ENCODE data around the gene IGF2.

IGF2 gene

GRCh38 chr11:2093575-2094353 is 45.4 kb downstream of the IGF2 start:
- DNase-seq (ENCODE audit: low spot score), result no peak
- no peak for FAIRE-seq

DNA sequence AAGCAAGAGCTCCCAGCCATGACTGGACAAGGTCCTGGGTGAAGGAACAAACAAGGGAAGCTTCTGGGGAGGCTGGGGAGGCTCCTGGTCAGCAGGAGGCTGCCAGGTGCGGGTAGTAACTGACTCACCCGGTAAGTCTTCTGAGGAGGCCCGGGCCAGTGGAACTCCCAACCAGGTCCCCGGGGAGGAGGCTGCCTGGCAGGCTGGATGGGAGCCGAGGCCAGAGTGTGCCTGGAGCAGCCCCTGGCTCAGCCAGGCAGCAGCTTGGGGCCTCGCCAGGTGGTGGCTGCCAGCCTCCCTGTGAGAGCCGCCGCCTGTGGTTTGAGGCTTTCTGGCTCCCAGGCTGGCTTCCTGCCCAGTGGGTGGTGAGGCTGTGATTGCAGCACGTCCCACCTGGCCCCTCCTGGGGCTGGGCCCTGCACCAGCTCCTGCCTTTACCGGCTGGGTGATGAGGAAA is 46.2 kb downstream of the IGF2 start:
- DNase-seq (ENCODE audit: low spot score) (peak; percentile 92), FAIRE-seq (no peak)

DNA sequence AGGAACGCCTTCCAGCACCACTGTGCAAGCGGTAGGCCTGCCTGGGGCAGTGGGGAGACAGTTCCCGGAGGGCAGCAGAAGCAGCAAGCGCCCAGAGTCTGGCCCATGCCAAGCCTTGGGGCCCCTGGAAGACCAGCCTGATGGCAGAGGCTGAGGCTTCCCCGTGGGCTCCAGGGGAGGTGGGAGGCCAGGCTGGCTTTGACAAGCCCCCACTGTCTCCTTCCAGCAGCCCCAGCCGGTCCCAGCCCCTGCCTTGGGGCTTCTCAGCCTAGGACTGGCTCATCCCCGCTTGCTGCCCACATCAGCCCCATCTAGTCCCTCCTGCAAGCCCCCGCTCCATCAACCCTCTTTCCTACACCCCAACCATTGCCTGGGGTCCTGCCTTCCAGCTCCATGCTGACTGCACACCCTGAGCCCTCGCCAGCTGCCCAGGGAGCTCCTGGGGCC is 46.7 kb downstream of the IGF2 start:
- FAIRE-seq (no peak), DNase-seq (ENCODE audit: low spot score) (no peak)

DNA sequence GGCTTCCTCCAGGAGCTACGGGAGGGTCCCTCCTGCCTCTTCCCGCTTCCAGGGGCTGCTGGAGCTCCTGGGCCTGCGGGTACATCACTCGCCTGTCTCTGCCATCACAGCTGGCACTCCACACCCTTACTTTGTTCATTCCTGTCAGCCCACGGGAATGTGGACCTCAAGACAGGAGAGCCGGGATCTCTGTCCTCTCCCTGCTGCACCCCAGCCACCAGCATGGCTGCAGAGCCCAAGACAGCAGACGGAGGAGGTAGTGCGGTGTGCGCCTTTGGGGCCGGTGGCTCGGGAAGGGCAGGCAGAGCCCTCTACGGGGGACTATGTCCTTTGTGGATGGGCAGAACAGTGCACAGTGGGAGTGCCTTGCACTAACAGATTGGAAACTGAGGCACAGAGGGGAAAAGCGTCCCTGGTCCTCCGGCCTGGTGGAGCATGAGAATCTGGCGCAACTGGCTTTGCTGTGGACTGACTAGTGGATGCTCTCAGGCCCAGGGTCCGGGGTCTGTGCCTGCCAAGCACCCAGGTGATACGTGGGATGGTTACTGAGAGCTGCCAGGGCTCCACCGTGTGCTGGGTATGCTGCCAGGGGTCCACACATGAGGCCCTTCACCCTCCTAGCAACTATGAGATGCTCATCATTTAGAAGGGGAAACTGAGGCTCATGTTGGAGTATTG is 47.3 kb downstream of the IGF2 start:
- DNase-seq (ENCODE audit: low spot score), result no peak
- FAIRE-seq, result no peak

GRCh38 chr11:2091112-2091746 is 48.0 kb downstream of the IGF2 start:
- FAIRE-seq (no peak), DNase-seq (ENCODE audit: low spot score) (no peak)

GRCh38 chr11:2090172-2091111 is 48.7 kb downstream of the IGF2 start:
- DNase-seq (ENCODE audit: low spot score) (no peak), FAIRE-seq (no peak)

DNA sequence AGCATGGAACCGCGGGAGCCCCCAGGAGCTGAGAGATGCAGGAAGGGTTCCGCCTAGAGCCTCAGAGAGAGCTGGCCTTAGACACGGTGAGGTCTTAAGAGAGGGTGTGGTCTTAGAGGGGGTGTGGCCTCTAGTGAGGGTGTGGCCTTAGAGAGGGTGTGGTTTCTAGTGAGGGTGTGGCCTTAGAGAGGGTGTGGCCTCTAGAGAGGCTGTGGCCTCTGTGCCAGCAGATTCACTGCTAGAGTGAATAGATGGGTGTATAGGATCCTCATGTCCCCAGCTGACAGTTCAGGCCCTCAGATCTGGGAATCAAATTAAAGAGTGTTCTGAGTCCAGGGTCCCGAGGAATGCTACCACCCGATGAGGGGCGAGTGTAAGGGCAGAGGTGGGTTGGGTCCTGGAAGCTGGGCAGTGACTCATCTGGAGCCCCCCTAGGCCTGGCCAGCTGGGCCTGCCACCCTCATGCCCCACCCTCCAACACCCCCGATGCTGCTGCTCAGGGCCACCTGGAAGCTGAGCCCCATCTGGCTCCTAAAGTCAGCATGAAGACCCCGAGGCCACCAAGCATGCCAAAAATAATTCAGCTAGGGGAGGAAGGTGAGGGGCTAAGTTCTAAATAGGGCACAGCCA is 49.5 kb downstream of the IGF2 start:
- FAIRE-seq (no peak), DNase-seq (ENCODE audit: low spot score) (no peak)

- DNase-seq (ENCODE audit: low spot score), result no peak
- FAIRE-seq, result no peak
Measured at GRCh38 chr11:2088746-2089535, 50.2 kb downstream of the IGF2 start.

GRCh38 chr11:2088284-2088683 is 50.9 kb downstream of the IGF2 start:
- no peak for FAIRE-seq

DNA sequence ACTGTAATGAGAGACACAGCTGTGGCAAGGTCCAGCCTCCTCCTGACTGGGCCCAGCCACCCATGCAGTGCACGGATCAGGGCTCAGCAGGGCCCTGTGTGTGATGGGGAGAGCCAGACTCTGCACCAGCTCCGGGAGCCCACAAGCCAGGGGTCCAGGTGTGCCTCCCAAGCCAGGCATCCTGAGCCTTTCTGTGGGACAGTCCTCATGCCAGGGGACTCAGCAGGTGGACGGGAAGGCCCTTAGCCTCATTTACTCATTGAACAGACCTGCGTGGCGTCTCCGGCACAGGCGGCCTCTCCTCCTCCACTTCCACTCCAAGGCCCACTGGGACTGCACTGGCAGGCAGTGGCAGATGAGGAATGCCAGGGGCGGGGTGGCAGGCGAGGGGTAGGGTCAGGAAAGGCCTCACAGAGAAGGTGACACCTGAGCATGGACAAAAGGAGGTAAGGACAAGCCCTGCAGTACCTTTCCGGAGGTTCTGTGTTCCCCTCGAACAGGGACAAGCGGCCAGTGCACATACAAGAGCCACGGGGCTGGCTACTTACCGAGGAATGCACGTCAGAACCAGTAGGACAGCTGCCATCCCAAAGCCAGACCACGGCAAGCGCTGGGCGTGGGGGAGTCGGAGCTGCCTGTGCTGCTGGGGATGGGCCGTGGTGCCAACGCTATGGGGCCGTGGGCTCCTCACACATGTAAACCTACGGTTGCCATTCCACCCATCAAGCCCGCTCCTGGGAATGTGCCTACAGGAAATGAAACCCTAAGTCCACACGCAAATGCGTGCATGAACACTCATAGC is 52.7 kb downstream of the IGF2 start:
- FAIRE-seq (no peak), DNase-seq (ENCODE audit: low spot score) (no peak)

More at GRCh38 chr11:2088284-2088683, 50.9 kb downstream of the IGF2 start:
- no peak for DNase-seq (ENCODE audit: low spot score)

GRCh38 chr11:2085251-2086066 is 53.7 kb downstream of the IGF2 start:
- DNase-seq (ENCODE audit: low spot score) (no peak), FAIRE-seq (no peak)

- DNase-seq (ENCODE audit: low spot score) (no peak), FAIRE-seq (no peak)
Measured at GRCh38 chr11:2084721-2085120, 54.5 kb downstream of the IGF2 start.
